HepG2 (cell line): ENCODE results near the gene KDM5A. TPM values are rescaled to one million over a fixed set of nuclear protein-coding genes. Genes with fewer than 3 reads are reported as not detected.

Experiments used
- ATF1 ChIP-seq: IDR thresholded peaks from 2 replicates; pipeline ENCODE4 v1.6.1; 2016; ENCODE audit warnings: mild to moderate bottlenecking, control low read depth
- DNMT3B ChIP-seq: conservative IDR thresholded peaks from 2 replicates; pipeline ENCODE4 v1.6.1; 2016; ENCODE audit warnings: missing biosample characterization, control low read depth
- FOXC1 ChIP-seq: sonication (generic); formaldehyde crosslinking; IDR thresholded peaks from 2 replicates; pipeline ENCODE4 v1.8.0; 2022; ENCODE audit warnings: mild to moderate bottlenecking, missing genetic modification reagents, borderline replicate concordance
- HES4 ChIP-seq: sonication (generic); formaldehyde crosslinking; IDR thresholded peaks from 2 replicates; pipeline ENCODE4 v1.9.0; 2021; ENCODE audit warnings: mild to moderate bottlenecking, missing genetic modification reagents, borderline replicate concordance
- KAT8 ChIP-seq: IDR thresholded peaks from 2 replicates; pipeline ENCODE4 v1.6.1; 2016; ENCODE audit warnings: missing genetic modification reagents, missing compliant biosample characterization
- LRRFIP1 ChIP-seq: sonication (generic); formaldehyde crosslinking; conservative IDR thresholded peaks from 2 replicates; pipeline ENCODE4 v1.4.0; 2020; ENCODE audit warnings: missing genetic modification reagents
- MYNN ChIP-seq: sonication (generic); formaldehyde crosslinking; IDR thresholded peaks from 2 replicates; pipeline ENCODE4 v1.4.0; 2020; ENCODE audit warnings: mild to moderate bottlenecking, low read depth, missing genetic modification reagents
- PHF5A ChIP-seq: IDR thresholded peaks from one replicate; pipeline ENCODE4 v1.6.1; 2018; ENCODE audit warnings: low read depth, missing genetic modification reagents; ENCODE audit not compliant: unreplicated experiment
- POLR2AphosphoS2 ChIP-seq: IDR thresholded peaks from 2 replicates; pipeline ENCODE4 v1.6.1; 2011; ENCODE audit warnings: low read depth, low read length, improper control_type of control experiment
- PREB ChIP-seq: sonication (generic); formaldehyde crosslinking; IDR thresholded peaks from 2 replicates; pipeline ENCODE4 v1.4.0; 2020; ENCODE audit warnings: missing genetic modification reagents
- RELA ChIP-seq: sonication (generic); formaldehyde crosslinking; IDR thresholded peaks from 2 replicates; pipeline ENCODE4 v1.4.0; 2020; ENCODE audit warnings: missing genetic modification reagents
- SP2 ChIP-seq: sonication (generic); formaldehyde crosslinking; IDR thresholded peaks from 2 replicates; pipeline ENCODE4 v1.5.1; 2020; ENCODE audit warnings: mild to moderate bottlenecking, missing genetic modification reagents
- SRF ChIP-seq: IDR thresholded peaks from 2 replicates; pipeline ENCODE4 v1.6.1; 2011; ENCODE audit warnings: mild to moderate bottlenecking, low read depth, low read length, moderate library complexity
- SRSF9 ChIP-seq: fragments of 200-400 bp; formaldehyde crosslinking; IDR thresholded peaks from 2 replicates; pipeline ENCODE4 v1.6.1; 2018; ENCODE audit warnings: borderline replicate concordance, mild to moderate bottlenecking, low read depth, low read length; ENCODE audit not compliant: insufficient read depth, poor library complexity, severe bottlenecking
- TFDP1 ChIP-seq: IDR thresholded peaks from 2 replicates; pipeline ENCODE4 v1.6.1; 2016; ENCODE audit warnings: missing compliant biosample characterization, missing genetic modification reagents, borderline replicate concordance
- XBP1 ChIP-seq: sonication (generic); formaldehyde crosslinking; IDR thresholded peaks from 2 replicates; pipeline ENCODE4 v1.5.0; 2020; ENCODE audit warnings: missing genetic modification reagents
- ZFYVE20 ChIP-seq: sonication (generic); formaldehyde crosslinking; IDR thresholded peaks from 2 replicates; pipeline ENCODE4 v1.8.0; 2023; ENCODE audit warnings: low read depth, mild to moderate bottlenecking, moderate library complexity, missing genetic modification reagents, borderline replicate concordance
- ZKSCAN5 ChIP-seq: sonication (generic); formaldehyde crosslinking; IDR thresholded peaks from 2 replicates; pipeline ENCODE4 v1.5.1; 2020; ENCODE audit warnings: mild to moderate bottlenecking, missing genetic modification reagents
- ZNF136 ChIP-seq: sonication (generic); formaldehyde crosslinking; IDR thresholded peaks from 2 replicates; pipeline ENCODE4 v1.8.1; 2022; ENCODE audit warnings: low read depth, mild to moderate bottlenecking, moderate library complexity, missing genetic modification reagents
- ZNF232 ChIP-seq: sonication (generic); formaldehyde crosslinking; IDR thresholded peaks from 2 replicates; pipeline ENCODE4 v1.4.0; 2020; ENCODE audit warnings: missing genetic modification reagents, borderline replicate concordance
- ZNF280B ChIP-seq: sonication (generic); formaldehyde crosslinking; IDR thresholded peaks from 2 replicates; pipeline ENCODE4 v1.5.0; 2020; ENCODE audit warnings: missing genetic modification reagents, mild to moderate bottlenecking, borderline replicate concordance
- ZNF333 ChIP-seq: sonication (generic); formaldehyde crosslinking; IDR thresholded peaks from 2 replicates; pipeline ENCODE4 v1.4.0; 2020; ENCODE audit warnings: mild to moderate bottlenecking, missing genetic modification reagents, borderline replicate concordance
- ZNF562 ChIP-seq: sonication (generic); formaldehyde crosslinking; IDR thresholded peaks from 2 replicates; pipeline ENCODE4 v1.8.0; 2022; ENCODE audit warnings: missing genetic modification reagents, borderline replicate concordance
- ZNF781 ChIP-seq: sonication (generic); formaldehyde crosslinking; IDR thresholded peaks from 2 replicates; pipeline ENCODE4 v1.5.1; 2020; ENCODE audit warnings: borderline replicate concordance, mild to moderate bottlenecking, missing genetic modification reagents; ENCODE audit errors: not compliant biosample characterization
- polyA plus RNA-seq, 8 experiments: library from polyadenylated mRNA; depleted of rRNA in 3 of 8; stranded (reverse) in 7 of 8; unstranded in 1 of 8; fragments of >200 nt; fragmentation: Illumina TruSeq in 4 of 8; extraction: Trizol in 4 of 8; gene quantifications; 2 replicates each; pipeline versions ENCODE4 v1.2.1 to v1.2.3, GENCODE V29; 2011 to 2016; ENCODE audit warnings: low read depth in 4 of 8, missing spikeins in 1 of 8, mixed read lengths in 1 of 8; ENCODE audit not compliant: insufficient read depth in 1 of 8
- total RNA-seq, 5 experiments: library from RNA; depleted of rRNA; stranded (reverse); fragments of >200 nt; fragmentation: Illumina TruSeq; extraction: Trizol; gene quantifications; 2 replicates each; pipeline ENCODE4 v1.2.3, GENCODE V29; 2016; ENCODE audit warnings: low read depth in 1 of 5

The KDM5A gene
- total and polyA plus RNA-seq, 2 of the 13 experiments (the other 11 are each of a cell fraction or from before 2014, with no cell fraction given) = 12.0 to 29.2 TPM

GRCh38 chr12:401235-402028 is 12.3 kb upstream of the KDM5A start, which contains the start of gene CCDC77 (continued):
- TF ChIP-seq ZFYVE20 (CRISPR knock-in tag) = no peak
- no peak for TF ChIP-seq POLR2AphosphoS2
- no peak for TF ChIP-seq DNMT3B (CRISPR knock-in tag)
- no peak for TF ChIP-seq SRSF9
- TF ChIP-seq TFDP1 = peak; percentile 96
- TF ChIP-seq ZKSCAN5 (CRISPR knock-in tag) = no peak
- TF ChIP-seq ZNF280B = peak; percentile 44; the same call in 1 of the 2 replicates
- TF ChIP-seq ZNF232 (CRISPR knock-in tag) = no peak
- peak; percentile 36 for TF ChIP-seq ZNF781 (CRISPR knock-in tag)
- no peak for TF ChIP-seq ZNF562 (CRISPR knock-in tag)
- peak; percentile 55 for TF ChIP-seq PHF5A
- peak; percentile 40; the same call in 1 of the 2 replicates for TF ChIP-seq MYNN
- no peak for TF ChIP-seq PREB (CRISPR knock-in tag)
- TF ChIP-seq ZNF333 (CRISPR knock-in tag) = no peak
- TF ChIP-seq HES4 (CRISPR knock-in tag) = no peak
- peak; percentile 2; the same call in 1 of the 2 replicates for TF ChIP-seq SRF
- peak; percentile 85 for TF ChIP-seq SP2
- TF ChIP-seq XBP1 = no peak
- 0 out of 2 replicates have a peak, but pooled peaks have one; percentile 27 for TF ChIP-seq ZNF136 (CRISPR knock-in tag)
- no peak for TF ChIP-seq LRRFIP1 (CRISPR knock-in tag)
- TF ChIP-seq ATF1 (CRISPR knock-in tag) = peak; percentile 84
- no peak for TF ChIP-seq FOXC1 (CRISPR knock-in tag)
- TF ChIP-seq KAT8 (CRISPR knock-in tag) = peak; percentile 88
- no peak for TF ChIP-seq RELA (CRISPR knock-in tag)
